Right renal pelvis (tissue), 4 donors: ENCODE measurements around the gene E2F2. TPM values are rescaled to one million over a fixed set of nuclear protein-coding genes. Genes with fewer than 3 reads are reported as not detected.
"Not testable (repeated sequence)": the region's sequence is repeated elsewhere in the genome, so short reads cannot be mapped to it uniquely, and the experiment has no call there.

ENCODE experiments used
- DNase-seq, 4 donors: peaks; one replicate each; pipeline ENCODE4 v3.0.0-alpha.2; 2013; ENCODE audit warnings: low read depth in 4 of 4, low spot score in 3 of 4, missing footprints in 1 of 4
- polyA plus RNA-seq, 4 donors: library from polyadenylated mRNA; unstranded; fragments of 120-200 nt; gene quantifications; one replicate each; pipeline ENCODE4 v1.2.1, GENCODE V29; 2013; ENCODE audit not compliant: insufficient read length in 4 of 4

E2F2 gene
- polyA plus RNA-seq, 4 donors: 4.4 to 5.3 (median 4.7) TPM

DNA sequence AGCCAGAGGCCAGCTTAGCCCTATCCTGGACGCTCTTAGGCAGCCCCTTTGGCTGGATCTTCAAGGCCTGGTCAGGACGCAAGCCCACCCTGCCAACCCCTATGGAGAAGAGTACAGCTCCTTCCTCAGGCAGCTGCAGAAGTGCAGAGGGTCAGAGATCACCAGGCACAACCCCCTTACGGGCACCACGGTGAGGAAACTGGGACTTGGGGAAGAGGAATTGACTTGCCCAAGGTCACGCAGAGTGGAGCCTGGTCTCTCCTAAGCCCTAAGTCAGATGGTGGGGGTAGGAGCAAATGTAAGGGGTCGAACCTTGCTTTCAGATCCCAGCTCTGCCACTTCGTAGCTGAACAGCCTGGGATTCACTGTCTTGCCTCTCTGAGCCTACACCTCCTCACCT is 3.7 kb downstream of the E2F2 start:
- DNase-seq: no peak

DNA sequence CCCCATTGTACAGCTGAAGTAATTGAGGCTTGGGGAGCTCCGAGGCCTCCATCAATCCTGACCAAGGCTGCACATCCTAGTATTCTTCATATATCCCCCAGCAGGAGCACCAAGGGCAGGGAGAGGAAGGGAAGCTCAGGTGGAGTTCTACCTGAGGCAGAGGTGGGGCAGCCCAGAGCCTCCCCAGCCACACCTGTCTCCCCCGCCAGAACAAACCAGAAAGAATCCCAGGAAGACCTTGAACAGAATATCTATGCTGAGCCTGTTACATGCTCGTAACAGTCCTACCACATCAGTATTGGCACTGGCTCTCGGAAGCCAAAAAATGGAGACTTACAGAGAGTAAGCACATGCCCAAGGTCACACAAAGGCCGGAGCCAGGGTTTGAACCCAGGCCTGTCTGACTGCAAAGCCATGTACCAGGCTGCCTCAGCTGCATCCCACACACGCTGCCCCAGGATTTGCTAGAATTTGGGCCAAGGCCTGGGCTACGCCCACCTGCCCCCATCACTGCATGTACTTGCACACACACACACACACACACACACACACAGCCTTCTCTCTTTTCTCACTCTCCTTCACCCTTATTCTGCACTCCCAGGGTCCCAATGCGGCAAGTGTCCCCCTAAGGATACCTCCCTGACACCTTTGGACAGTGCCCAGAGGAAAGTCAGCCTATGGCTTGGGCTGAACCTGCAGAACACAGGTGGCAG is 4.5 kb downstream of the E2F2 start:
- DNase-seq: no peak

DNA sequence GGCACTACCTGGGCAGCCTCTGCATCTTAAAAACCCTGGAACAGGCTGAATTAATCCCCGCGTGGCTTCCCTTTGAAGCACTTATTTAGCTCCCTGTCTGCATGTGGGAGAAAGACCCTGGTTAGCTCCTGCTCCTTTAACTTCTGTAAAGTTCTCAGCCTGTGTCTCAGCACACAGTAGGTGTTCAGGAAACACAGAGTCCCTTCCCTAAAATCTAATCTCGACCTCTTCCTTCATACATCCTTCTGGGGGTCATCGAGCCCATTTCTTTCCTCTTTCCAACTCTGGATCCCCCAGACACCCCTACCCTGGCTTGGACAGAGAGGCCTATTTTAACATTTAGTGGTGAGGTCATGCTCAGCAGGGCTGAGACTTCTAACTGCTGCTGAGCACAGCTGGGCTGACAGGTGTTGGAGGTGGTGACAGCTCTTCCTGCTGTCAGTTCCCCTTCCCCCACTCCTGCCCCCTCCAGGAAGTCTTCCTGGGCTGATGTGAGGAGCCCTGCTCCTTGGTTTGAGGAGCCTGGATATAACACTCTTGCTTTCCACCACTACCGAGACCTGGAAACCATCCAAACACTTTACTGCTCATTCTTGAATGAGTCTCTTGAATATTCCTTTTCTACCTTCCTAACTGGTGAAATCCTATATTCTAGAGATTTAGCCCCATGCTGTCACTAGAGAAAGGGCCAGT is 5.3 kb downstream of the E2F2 start:
- no peak for DNase-seq

DNA sequence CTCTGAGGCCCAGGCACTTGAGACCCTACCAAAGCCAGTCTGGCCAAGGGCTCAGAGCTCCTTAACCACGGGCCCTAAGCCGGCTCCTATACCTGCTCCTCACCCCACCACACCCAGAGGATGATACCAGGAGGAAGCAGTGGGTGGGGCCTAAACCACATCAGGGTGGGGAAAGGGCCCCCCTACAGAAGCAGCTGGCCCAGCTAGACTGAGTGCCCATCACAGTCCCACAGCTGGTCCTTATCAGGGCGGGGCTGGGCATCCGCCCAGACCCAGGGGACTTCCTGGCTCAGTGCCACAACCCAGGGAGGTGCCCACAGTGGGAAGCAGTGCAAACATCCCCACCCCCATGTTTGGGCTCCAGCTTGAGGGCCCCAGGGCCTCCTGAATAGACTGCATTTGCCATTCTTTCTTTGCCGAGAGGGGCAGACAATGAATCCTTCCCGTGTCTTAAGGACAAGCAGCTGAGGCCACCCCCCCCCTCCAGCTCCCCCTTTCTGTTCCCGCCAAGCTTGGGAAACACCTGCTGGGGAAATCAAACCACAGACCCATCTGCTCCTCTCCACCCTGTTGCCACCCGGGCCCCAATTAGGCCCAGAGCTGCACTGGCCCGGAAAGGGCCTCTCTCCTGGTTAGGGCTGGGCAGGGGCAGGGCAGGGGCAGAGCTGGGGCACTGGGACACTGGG is 6.2 kb downstream of the E2F2 start:
- DNase-seq: no peak

DNA sequence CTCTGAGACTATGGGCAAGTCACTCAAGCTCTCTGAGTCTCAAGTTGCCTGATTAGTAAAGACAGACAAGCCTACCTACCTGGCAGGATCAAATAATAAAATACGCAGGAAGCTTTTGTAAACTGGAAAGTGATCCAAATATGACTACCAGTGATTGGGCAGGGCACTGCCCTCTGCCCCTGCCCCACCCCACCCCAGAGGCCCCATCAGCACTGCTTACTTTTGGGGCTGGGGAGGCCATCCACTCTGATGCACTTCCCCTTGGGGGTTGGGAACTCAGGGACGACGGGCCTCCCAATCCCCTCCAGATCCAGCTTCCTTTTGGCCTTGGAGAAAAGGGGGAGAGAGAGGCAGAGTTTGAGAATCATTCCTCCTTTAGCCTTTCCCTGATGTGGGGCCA is 6.9 kb downstream of the E2F2 start:
- no peak for DNase-seq

DNA sequence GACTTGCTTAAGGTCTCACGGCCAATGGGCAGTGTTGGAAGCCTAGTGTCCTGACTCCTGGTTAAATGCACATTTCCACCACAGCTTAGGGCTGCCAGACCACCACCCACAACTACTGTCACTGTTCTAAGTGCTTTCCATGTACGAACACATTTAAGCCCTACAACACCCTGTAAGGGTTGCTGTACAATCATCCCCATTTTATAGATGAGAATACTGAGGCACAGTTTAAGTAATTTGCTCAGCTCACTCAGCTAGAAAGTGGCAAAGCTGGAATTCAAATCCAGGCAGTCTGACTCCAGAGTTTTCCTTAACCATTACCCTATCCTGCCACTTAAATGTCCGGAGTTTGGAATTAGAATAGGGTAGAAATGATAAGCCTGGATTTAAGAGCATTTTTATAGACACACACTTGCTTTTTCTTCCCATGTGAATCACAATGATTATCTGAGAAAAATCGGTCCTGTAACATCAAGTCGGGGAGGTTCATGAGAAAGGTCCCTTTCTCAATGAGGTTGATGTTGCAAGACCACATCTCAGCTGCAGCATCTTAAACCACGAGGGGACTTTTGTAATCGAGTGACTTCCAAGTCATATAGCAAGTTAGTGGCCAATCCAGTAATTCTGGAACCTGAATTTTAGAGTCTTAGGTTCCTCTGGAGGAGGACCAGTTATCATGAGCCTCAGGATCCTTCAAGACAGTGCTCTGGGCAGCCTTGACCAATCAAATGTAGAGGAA is 8.6 kb downstream of the E2F2 start:
- no peak for DNase-seq

DNA sequence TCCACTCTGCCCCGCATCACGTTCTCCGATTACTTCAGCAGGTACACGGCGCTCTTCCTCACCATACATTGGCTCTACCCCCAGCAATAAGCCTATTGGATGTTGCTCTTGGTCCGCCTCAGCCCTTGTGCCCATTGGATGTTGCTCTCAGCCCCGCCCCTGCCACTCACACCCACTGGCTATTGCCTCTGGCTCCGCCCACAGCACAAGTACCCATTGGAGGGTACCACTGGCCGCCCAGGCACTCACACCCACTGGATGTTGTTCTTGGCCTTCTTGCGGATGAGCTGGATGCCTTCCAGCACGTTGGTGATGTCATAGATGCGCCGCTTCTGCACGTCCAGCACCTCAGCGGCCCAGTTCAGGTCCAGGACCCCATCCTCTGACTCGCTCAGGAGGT is 9.4 kb downstream of the E2F2 start:
- no peak for DNase-seq

DNA sequence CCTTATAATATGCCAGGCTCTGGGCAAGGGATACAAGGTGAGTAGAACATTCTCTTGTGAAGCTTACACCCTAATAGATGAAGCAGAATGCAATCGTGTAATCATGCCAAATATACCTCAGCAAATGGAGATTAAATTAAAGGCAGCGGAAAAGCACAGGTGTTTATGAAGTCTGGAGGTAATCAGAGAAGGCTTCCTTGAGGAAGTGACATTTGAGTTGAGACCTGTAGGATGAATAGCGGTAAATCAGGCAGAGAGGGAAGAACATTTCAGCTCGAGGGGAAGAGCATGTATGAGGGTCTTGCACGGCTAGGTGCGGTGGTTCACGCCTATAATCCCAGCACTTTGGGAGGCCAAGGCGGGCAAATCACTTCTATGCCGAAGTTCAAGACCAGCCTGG is 13.5 kb downstream of the E2F2 start:
- no peak for DNase-seq

DNA sequence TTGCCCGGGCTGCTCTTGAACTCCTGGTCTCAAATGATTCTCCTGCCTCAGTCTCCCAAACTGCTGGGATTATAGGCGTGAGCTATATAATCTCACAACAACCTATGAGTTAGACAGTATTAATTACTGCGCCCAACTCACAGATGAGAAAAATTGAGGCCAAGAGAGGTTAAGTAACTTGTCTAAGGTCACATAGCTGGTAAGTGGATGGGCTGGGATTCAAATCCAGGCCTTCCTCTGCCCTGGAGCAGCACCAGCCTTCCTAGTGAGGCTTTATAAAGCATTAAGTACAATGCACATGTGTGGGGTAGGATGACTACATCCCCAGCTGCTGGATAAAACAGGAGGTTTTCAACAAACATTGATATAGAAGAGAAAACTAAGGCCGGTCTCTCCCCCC is 15.1 kb downstream of the E2F2 start:
- DNase-seq: no peak

DNA sequence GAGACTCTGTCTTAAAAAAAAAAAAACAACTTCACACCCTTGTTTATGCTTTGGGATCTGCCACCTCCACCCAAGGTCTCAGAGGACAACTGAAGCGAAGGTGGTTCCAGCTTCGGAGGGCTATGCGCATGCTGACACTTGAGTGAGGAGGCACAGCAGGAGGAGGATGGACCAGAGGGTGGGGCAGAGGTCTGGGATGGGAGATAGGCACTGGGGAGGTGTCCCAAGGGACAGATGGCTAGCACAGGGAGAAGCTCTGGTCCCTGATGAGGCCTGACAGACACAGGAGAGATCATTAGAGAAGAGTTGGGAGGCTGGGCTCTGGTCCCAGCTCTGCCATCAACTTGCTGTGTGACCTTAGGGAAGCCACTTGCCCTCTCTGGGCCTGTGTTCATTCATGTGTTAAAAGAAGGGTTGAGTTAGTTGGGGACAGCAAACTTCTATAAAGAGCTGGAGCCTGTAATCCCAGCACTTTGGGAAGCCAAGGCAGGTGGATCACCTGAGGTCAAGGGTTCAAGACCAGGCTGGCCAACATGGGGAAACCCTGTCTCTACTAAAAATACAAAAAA is 16.8 kb downstream of the E2F2 start:
- no peak for DNase-seq

DNA sequence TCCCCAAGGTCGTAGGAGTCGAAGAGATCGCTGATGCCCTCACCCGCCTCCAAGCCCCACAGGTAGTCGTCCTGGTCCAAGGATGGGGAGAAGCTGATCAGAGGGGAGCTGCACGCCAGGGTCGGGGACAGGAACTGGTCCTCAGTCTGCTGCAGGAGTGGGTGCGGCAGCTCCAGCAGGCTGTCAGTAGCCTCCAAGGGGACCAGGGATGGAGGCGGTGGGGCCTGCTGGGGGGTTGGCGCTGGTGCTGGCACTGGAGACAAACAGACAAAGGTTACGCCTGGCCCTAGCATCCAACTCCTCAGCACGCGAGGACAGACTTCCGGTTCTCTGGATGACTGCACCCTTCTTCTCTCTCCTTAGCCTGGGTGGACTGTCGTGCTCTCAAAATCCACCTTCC is 21.1 kb downstream of the E2F2 start:
- DNase-seq: no peak

DNA sequence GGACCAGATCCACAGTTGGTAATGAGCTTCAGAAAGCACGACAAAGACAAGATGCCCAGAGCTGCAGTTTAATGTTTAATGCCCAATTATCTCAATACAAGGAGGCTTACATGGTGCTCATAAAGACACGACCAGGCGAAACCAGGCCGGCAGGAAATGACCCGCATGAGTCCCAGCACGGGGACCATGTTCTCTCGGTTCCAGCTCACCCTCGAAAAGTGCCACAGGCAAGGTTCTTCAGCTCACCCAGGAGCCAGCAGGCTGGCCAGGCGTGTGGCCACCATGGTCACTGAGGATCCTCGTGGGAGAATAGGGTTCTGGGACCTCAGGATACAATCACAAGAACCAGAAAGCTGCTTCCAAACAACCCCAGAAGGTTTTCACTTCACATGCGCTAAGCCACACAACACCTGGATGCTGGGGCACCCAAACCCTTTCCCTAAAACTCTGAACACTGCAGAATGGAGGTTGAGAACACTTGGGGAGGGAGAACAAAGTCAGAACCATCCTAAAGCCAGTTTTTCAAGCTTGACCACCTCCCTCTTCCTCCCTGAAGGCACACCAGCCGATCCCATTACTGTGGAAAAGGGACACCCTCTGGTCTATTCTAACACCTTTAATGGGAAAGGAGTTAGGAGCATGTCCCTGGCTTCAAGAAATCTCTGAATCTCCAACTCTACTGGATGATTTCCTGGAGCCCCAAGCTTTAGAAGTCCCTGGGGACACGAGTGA is 24.5 kb downstream of the E2F2 start:
- DNase-seq: no peak

DNA sequence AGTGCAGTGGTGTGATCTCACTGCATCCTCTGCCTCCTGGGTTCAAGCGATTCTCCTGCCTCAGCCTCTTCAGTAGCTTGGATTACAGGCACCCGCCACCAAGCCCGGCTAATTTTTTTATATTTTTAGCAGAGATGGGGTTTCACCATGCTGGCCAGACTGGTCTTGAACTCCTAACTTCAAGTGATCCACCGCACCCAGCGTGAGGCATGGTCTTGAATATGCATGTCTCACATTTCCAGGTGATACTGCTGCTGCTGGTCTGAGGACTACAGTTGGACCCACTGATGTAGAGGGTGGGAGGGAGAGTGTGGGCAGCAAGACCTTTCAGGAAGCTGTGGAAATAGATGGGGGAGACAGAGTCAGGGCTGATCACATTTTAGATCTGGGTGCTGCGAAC is 25.2 kb downstream of the E2F2 start:
- DNase-seq: no peak

DNA sequence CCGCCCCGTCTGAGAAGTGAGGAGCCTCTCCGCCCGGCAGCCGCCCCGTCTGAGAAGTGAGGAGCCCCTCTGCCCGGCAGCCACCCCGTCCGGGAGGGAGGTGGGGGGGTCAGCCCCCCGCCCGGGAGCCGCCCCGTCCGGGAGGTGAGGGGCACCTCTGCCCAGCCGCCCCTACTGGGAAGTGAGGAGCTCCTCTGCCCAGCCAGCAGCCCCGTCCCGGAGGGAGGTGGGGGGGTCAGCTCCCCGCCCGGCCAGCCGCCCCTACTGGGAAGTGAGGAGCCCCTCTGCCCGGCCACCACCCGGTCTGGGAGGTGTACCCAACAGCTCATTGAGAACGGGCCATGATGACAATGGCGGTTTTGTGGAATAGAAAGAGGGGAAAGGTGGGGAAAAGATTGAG is 26.9 kb downstream of the E2F2 start:
- DNase-seq: not testable (repeated sequence)

DNA sequence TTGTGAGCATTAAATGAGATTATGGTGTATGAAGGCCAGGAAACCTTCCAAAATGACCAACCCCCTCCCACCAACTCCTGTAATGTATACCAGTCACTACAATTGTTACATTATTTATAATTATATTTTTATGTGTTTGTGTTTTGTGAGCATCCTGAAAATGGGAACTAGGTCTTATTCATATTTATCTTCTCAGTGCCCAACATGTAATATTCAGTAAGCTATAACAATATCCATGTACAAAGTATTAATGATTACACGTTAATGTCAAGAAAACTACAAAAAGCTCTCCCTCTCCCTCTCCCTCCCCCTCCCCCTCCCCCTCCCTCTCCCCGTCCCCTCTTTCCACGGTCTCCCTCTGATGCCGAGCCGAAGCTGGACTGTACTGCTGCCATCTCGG is 28.1 kb downstream of the E2F2 start:
- DNase-seq: no peak

DNA sequence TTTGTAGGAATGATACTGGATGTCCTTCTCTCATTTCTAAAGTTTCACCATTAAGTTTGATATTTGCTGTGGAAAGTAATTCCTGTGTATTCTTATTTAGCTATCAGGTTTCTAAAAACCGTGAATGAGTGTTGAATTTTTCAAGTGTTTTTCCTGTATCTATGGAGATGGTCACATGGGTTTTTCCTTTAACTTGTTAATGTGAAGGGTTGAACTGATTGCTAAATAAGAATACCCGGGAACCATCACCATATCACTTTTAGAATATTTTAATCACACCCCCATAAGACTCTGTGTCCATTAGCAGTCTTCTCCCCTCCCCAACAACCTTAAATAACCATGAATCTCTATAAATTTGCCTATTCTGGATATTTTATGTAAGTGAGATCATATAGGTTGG is 30.6 kb downstream of the E2F2 start:
- no peak for DNase-seq

DNA sequence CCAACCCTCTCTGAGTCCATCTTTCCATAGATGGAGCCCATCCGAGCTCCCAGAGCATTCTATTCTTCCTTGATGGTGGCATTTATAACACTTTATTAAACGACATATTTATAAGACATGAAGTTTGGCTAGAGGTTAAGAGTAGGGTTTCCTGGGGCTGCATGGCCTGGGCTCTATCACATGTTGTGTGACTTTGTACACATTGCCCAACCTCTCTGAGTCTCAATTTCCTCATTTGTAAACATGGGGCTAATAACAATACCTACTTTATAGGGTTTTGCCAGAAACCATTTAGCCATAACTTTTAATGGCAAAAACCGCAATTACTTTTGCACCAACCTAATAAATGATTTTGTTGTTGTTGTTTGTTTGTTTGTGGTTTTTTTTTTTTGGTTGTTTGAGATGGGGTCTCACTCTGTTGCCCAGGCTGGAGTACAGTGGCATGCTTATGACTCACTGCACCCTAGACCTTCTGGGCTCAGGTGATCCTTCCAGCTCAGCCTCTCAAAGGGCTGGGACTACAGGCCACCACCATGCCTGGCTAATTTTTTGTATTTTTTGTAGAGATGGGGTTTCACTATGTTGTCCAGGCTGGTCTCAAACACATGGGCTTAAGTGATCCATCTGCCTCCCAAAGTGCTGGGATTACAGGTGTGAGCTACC is 33.1 kb downstream of the E2F2 start:
- DNase-seq: no peak

DNA sequence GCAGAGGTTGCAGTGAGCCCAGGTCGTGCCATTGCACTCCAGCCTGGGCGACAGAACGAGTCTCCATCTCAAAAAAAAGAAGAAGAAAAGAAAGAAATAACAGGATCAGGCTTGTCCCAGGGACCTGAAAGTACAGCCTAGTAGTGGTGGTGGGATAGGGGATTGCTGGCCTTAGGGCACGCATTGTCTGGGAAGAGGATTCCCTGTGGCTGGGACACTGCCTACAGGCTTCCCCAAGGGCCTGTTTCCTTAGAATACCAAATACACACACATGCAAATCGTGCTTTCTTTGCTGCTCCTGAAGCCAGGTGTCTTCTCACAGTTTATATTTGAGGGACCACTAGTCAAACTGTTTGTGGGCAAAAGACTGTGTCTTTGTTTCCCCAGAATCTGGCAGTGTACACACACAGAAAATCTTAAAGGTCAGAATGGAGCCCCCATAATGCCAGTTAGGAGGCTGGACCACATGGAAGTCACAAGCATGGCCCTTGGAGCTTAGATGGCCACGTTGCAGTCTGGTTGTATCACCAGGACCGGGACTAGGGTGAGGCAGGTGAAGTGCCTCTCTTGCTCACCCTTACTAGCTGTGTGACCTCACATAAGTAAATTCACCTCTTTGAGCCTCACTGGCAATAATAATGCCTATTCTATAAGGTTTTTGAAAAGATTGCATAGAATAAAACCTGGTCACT is 34.4 kb downstream of the E2F2 start:
- DNase-seq: no peak

DNA sequence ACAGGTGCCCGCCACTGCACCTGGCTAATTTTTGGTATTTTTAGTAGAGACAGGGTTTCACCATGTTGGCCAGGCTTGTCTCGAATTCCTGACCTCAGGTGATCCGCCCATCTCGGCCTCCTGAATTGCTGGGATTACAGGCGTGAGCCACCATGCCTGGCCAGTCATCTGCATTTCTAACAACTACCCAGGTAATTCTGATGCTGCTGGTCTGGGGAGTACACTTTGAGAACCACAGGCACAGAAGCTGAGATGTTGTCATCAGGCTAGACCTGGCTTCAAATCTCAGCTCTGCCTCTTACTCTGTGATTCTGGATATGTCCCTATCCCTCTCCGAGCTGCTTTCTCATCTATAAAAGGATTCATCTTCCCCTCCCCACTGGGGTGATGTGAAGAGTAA is 36.2 kb downstream of the E2F2 start:
- DNase-seq: not testable (repeated sequence)
